NCI-H1694 treated with DMSO at 0.1 percent for 48 hours (cell line): Measurements from ENCODE around the gene TIMM13.

Experiments
- DNase-seq: peaks from one replicate; lab custom pipeline; 2025; lab: John Stamatoyannopoulos, UW

The TIMM13 gene

DNA sequence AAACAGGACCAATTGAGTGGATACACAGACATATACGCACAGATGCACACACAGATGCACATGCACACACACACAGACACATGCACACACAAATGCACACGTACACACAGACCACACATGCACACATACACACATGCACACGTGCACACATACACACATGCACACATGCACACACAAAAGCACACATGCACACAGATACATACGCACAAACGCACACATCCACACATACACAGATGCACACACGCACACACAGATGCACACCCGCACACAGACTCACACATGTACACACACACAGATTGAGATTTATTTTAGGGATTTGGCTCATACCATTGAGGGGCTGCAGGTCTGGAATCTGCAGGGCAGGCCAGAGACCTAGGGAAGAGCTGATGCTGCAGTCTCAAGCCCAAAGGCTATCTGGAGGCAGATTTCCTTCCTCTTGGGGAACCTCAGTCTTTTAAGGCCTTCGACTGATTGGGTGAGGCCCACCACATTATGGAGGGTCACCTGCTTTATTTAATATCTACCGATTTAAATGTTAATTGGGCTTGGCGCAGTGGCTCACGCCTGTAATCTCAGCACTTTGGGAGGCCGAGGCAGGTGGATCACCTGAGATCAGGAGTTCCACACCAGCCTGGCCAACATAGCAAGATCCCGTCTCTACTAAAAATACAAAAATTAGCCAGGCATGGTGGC lies 44.7 kb downstream of the TIMM13 start:
- no peak for DNase-seq

DNA sequence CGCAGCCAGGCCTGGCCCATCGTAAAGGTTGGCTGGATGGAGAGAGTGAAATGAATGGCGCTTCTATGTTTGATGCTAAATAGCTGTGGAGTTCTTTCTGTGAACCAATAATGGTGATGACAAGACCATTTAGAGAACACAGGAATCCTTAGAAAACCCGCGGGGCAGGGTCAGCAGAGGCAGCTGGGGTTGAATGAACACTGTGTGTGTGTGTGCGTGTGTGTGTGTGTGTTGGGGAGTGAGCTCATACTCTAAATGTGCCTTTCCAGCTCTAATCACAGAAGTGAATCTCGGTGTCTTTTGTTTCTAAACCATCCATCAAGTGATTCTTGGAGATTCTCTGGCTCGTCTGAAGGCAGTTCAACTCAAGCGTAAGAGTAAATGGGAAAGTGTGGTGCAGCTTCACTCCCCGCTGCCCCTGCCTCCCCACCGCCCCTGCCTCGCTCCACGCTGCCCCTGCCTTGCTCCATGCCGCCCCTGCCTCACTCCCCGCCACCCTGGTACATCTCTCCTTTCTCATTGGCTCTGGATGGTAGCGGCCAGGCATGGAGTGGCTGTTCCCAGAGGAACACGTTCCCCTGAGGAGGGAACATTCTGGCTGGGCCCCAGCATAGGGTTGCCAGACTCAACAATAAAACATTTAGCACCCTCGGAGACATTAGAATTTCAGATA lies 46.1 kb downstream of the TIMM13 start:
- DNase-seq = no peak

DNA sequence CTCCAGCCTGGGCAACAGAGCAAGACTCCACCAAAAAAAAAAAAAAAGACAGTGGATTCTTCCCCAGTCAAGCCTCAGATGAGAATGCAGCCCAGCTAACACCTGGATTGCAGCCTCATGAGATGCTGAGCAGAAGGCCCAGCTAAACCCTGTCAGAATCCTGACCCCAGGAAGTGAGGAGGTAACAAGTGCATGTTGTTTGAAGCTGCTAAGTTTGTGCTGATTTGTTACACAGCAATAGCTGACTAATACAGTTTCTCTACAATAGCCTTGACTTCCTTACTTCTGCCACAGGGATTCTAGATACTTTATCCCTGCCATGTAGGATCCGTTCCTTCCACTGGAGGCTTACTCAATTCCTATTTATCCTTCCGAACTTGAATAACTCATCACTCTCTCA lies 46.8 kb downstream of the TIMM13 start:
- no peak for DNase-seq

DNA sequence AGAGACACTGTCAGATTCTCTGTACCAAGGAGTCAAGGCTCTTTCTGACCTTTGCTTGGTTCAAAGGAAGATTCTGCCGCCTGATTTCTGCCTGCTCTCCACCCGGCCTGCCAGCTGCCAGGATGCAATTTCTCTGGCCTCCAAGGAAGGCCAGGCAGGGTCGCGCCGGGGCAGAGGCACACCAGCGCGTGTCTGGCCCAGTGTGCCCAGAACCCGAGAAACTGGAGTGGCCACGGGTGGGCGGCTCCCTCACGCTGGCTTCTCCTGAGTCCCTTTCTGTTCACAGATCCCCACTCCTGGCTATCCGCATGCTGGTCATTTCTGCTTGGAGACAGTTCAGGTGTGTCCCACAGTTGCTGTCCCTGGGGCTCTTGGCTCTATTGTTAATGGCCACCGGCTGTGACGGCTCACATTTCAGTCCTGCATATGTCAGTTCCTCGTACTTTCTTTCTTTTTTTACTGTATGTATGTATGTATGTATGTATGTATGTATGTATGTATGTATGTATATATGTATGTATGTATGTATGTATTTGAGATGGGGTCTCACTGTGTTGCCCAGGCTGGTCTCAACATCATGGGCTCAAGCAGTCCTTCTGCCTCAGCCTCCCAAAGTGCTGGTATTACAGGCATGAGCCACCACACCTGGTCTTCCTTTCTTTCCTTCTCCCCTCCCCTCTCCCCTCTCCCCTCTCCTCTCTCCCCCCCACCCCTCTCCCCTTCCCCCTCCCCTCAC lies 50.4 kb downstream of the TIMM13 start:
- DNase-seq = no peak
